ENCODE results near the gene HIPK4. TPM values are rescaled to one million over a fixed set of nuclear protein-coding genes. Genes with fewer than 3 reads are reported as not detected.

HIPK4 gene
- total and polyA plus RNA-seq, 10 donors = 0.08 to 0.19 TPM; not detected in 8

DNA sequence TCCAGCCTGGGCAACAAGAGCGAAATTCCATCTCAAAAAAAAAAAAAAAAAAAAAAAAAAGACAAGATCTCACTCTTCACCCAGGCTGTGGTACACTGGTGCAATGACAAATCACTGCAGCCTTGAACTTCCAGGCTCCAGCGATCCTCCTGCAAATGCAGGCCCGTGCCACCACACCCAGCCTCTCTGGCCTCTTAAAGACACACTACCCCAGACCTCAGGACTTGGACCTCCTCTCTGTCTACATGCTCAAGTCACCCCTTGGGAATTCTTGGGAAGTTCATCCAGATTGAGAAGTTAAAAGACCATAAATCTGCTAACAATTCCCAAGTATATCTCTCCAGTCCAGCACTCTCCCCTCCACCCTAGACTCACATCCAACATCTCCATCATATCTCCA, 10.6 kb upstream of the HIPK4 start:
- intact Hi-C loops (cut with DNase I; ENCODE audit: low total_unique reads) = no loop called here

DNA sequence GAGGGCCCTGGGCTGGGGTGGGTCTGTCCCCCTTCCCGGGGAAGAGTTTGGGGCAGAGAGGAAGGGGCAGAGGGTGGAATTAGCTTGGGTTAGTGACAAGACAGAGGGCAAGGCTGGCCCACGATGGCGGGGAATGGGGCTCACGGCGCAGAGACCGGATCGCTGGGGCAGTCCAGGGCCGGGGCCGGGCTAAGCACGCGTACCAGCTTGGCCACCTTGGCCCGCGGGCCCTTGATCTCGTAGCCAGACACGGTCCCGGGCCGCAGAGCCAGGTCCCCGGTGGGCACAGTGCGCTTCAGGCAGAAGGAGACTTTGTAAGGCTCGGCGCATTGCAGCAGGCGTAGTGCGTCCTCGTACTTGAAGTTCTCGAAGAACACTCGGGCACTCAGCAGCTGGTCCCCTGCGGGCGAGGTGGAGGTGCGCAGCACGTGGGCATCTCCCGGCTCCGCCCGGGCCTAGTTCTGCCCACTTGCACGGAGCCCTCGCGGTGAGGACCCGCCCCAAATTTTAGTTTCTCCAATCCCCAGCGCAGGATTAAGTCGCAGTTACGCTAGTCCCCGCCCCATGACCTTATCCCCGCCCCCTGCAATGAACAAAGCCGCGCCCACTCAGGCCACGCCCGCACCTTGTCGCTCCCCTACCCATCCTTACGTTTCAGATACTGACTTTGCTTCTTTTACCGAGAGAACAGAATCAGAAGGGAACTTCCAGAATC, 8.6 kb upstream of the HIPK4 start:
- H3K27me3 ChIP-seq (replicated peaks in 1 of 7) = peaks cover 0 to 9% (median 0%) of the 10 kb centered on the region in 7 donors
- intact Hi-C loops (cut with DNase I; ENCODE audit: low total_unique reads) = no loop called here
- no peak for DNase-seq
- 42 to 52% (median 42%) methylated on average over 44 to 49 of the region's 49 CpGs for WGBS, 5 donors
- H3K36me3 ChIP-seq = peaks cover 0 to 4% (median 0%) of the 10 kb centered on the region in 6 donors
- H3K27ac ChIP-seq = no peak overlapping the region
- no peaks in the 10 kb centered on the region for H3K9me3 ChIP-seq
- TF ChIP-seq POLR2A (IDR thresholded peaks at IDR 0.05) (no peak), CTCF (IDR thresholded peaks at IDR 0.05 in 8 of 11, conservative IDR thresholded peaks at IDR 0.05 in 3 of 11) (no peak), POLR2AphosphoS5 (IDR thresholded peaks at IDR 0.05) (no peak)
- H3K4me1 ChIP-seq = peaks cover 0 to 23% (median 11%) of the 10 kb centered on the region in 6 donors
- H3K4me3 ChIP-seq = peak overlapping the region in 1 of 8 donors; percentile 42

More for the DNA sequence above, 10.6 kb upstream of the HIPK4 start:
- 51 to 78% (median 70%) methylated on average over 2 to 3 of the region's 3 CpGs for WGBS, 5 donors
- H3K27ac ChIP-seq = no peak overlapping the region
- H3K27me3 ChIP-seq (replicated peaks in 1 of 7) = peaks cover 0 to 9% (median 0%) of the 10 kb centered on the region in 7 donors
- H3K36me3 ChIP-seq = peaks cover 0 to 4% (median 0%) of the 10 kb centered on the region in 6 donors
- no peak for DNase-seq
- peaks cover 0 to 37% (median 17%) of the 10 kb centered on the region in 6 donors for H3K4me1 ChIP-seq
- H3K9me3 ChIP-seq = no peaks in the 10 kb centered on the region
- H3K4me3 ChIP-seq = no peak overlapping the region
- TF ChIP-seq POLR2A (IDR thresholded peaks at IDR 0.05) = no peak
- TF ChIP-seq POLR2AphosphoS5 (IDR thresholded peaks at IDR 0.05) = no peak
- TF ChIP-seq CTCF (IDR thresholded peaks at IDR 0.05 in 8 of 11, conservative IDR thresholded peaks at IDR 0.05 in 3 of 11) = no peak

- WGBS, 5 donors = 94 to 98% (median 95%) methylated on average over 10 to 22 of the region's 22 CpGs
- Histone ChIP-seq H3K4me1 (peaks cover 0 to 13% (median 4%) of the 10 kb centered on the region in 6 donors), H3K4me3 (no peak overlapping the region), H3K27ac (no peak overlapping the region), H3K9me3 (no peaks in the 10 kb centered on the region), H3K27me3 (replicated peaks in 1 of 7) (peaks cover 0 to 9% (median 0%) of the 10 kb centered on the region in 7 donors), H3K36me3 (peaks cover 0 to 4% (median 0%) of the 10 kb centered on the region in 6 donors)
- intact Hi-C loops (cut with DNase I; ENCODE audit: low total_unique reads) = no loop called here
- DNase-seq = no peak
- TF ChIP-seq POLR2AphosphoS5 (IDR thresholded peaks at IDR 0.05) = no peak
- no peak for TF ChIP-seq CTCF (IDR thresholded peaks at IDR 0.05 in 8 of 11, conservative IDR thresholded peaks at IDR 0.05 in 3 of 11)
- TF ChIP-seq POLR2A (IDR thresholded peaks at IDR 0.05) = no peak
Observed at GRCh38 chr19:40397568-40397906, 7.6 kb upstream of the HIPK4 start.

DNA sequence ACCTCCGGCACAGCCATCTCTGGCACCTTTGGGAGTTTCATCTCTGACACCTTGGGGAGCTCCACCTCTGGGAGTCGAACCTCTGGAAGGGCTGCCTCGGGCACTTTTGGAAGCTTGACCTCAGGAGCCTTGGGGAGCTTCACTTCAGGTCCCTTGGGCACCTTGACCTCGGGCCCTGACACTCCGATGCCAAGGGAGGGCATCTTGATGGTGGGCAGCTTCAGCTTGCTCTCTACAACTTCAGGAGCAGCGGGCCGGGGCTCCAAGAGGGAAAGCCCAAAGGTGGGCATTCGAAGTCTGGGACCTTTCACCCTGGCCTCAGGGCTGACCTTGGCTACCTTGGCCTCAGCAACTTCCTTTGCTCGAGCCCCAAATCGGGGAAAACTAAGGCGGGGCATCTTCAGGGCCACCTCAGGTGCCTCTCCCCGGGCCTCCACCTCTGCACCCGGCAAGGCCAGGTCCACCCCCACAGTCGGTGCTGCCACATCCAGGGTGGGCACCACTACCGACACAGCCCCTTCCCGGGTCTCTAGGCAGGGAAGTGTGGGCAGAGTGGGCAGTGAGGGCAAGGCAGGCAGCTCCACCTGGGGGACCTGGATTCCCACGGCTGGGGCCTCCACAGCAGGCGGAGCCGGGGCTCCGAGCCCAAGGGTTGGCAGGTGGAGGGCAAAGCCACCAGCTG, 7.0 kb upstream of the HIPK4 start:
- no peaks in the 10 kb centered on the region for H3K9me3 ChIP-seq
- TF ChIP-seq POLR2AphosphoS5 (IDR thresholded peaks at IDR 0.05) (no peak), CTCF (IDR thresholded peaks at IDR 0.05 in 8 of 11, conservative IDR thresholded peaks at IDR 0.05 in 3 of 11) (no peak), POLR2A (IDR thresholded peaks at IDR 0.05) (no peak)
- no peak overlapping the region for H3K4me3 ChIP-seq
- peaks cover 0 to 9% (median 0%) of the 10 kb centered on the region in 7 donors for H3K27me3 ChIP-seq (replicated peaks in 1 of 7)
- peaks cover 0 to 13% (median 4%) of the 10 kb centered on the region in 6 donors for H3K4me1 ChIP-seq
- intact Hi-C loops (cut with DNase I; ENCODE audit: low total_unique reads) = no loop called here
- H3K27ac ChIP-seq = no peak overlapping the region
- WGBS, 5 donors = 89 to 100% (median 90%) methylated on average over 2 to 20 of the region's 20 CpGs
- no peak for DNase-seq
- peaks cover 0 to 4% (median 0%) of the 10 kb centered on the region in 6 donors for H3K36me3 ChIP-seq

Measured in spleen (tissue), 11 donors.